GM19238 (cell line): ENCODE results near the gene IL17RB.

Source experiments
- DNase-seq: peaks from one replicate; pipeline ENCODE4 v3.0.0; 2011; ENCODE audit warnings: low spot score; ENCODE audit not compliant: insufficient read length

Gene IL17RB

DNA sequence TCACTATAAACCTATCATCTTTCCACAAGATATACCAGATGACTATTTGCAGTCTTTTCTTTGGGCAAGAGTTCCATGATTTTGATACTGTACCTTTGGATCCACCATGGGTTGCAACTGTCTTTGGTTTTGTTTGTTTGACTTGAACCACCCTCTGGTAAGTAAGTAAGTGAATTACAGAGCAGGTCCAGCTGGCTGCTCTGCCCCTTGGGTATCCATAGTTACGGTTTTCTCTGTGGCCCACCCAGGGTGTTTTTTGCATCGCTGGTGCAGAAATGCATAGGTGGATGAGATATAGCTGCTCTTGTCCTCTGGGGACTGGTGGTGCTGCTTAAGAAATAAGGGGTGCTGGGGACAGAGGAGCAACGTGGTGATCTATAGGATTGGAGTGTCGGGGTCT lies 33.9 kb upstream of the IL17RB start:
- DNase-seq = no peak

DNA sequence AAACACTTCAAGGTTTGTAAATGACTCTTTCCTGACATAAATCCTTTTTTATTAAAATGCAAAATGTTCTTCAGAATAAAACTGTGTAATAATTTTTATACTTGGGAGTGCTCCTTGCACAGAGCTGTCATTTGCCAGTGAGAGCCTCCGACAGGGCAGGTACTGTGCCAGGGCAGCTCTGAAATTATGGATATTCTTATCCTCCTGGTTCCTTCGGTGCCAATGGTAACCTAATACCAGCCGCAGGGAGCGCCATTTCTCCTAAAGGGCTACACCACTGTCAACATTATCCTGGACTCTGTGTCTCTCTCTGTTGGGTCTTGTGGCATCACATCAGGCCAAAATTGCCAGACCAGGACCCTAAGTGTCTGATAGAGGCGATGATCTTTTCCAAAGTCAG lies 33.1 kb upstream of the IL17RB start:
- DNase-seq = no peak

DNA sequence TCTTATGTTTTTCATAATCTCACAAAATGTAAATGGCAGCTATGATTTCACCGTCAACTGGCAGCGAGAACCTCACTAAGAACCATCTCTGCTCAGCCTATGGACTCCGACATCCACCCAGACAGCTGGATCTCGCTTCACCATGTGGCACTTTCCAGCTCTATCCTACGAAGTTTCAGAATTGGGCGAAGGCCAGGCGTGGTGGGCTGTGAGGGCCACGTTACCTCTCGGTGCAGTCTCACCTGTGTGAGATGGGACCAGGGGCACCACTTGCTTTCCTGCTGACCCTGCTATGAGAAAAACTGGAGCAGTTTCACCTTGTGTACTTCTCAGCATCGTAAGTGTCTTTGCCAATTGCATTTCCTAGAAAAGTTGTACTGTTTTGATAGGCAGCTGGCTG lies 32.5 kb upstream of the IL17RB start:
- DNase-seq = no peak

DNA sequence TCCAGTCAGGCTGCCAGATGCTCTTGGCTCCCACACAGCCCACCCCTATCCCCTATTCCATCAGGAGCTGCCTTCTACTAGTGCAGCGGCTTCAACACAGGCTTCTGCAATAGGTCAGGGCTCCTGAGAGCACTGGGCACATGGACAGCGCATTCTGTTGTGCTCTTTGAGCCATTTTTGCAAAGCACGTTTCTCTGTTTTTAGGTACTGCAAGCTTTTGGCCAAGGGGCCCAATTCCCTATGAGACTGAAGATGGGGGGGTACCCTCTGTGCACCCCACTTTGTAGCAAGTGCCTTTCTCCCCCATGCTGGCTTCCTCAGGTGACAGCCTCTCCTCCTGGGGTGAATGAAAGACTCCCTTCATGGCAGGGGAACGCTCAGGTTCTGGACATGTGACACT lies 31.3 kb upstream of the IL17RB start:
- no peak for DNase-seq

DNA sequence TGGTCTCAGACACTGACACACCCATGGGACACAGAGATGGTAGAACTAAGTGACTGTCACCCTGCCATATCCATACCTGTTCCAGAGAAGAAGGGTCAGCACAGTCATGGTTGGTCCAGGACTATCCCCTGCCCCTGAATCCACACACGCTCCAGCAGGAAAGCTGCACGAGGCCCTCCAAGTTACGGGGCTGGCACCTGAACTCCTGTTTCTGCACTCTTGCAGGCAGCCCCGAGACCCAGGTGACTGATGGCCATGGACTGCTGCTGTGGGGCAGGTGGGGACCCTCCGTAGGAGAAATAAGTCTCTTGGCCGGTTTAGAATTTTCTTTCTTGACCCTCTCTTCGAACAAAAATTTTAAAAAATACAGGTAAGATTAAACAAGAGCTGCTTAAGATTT lies 30.7 kb upstream of the IL17RB start:
- no peak for DNase-seq

DNA sequence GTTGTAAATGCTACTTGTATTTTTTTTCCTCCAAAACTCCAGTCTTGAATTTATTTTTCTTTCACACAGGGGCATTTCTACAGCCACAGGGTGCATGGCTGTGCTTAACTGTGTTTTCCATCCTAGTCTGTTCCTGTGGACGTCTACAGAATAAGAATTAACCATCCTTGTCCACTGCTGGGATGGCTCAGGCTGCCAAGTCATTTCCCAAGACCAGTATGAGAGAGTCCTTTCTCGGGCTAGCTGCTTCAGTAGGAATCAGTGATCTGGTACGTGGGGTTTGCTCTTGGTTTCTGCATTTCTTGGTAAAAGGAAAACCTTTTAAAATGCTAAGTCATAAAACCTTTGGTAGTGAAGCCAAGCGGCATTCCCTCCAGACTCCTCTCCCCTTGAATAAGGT lies 29.9 kb upstream of the IL17RB start:
- no peak for DNase-seq

DNA sequence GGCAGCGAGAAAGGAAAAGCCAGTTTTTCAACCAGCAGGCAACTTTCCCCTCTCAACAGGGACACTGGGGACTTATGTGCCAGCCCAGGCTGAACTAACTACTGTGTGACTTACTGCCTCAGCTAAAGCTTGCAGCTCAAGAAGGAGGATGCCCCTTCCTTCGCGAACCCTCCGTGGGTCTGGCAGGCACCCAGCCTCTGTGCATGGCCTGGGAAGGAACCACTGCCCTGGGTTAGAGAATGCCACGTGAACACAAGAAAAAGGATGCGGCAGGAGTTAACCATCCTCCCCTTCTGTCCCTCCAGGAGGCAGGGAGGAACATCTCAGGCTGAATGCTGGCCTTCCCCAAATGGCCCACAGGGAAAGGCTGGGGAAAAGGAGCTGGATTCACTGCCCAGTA lies 29.2 kb upstream of the IL17RB start:
- DNase-seq = no peak

DNA sequence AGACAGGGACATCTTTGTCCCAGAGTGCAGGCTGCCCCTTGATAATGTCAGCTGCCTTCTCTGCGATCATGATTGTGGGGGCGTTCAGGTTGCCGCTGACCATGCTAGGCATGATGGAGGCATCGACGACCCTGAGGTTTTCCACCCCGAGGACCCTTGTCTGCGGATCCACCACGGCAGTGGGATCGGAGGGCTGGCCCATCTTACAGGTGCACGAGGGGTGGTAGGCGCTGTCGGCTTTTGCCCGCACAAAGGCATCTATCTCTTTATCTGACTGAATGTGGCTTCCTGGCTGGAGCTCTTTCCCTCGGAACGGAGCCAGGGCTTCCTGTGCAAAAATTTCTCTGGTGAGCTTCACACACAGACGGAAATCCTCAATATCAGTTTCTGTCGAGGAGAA lies 28.6 kb upstream of the IL17RB start:
- DNase-seq = no peak

DNA sequence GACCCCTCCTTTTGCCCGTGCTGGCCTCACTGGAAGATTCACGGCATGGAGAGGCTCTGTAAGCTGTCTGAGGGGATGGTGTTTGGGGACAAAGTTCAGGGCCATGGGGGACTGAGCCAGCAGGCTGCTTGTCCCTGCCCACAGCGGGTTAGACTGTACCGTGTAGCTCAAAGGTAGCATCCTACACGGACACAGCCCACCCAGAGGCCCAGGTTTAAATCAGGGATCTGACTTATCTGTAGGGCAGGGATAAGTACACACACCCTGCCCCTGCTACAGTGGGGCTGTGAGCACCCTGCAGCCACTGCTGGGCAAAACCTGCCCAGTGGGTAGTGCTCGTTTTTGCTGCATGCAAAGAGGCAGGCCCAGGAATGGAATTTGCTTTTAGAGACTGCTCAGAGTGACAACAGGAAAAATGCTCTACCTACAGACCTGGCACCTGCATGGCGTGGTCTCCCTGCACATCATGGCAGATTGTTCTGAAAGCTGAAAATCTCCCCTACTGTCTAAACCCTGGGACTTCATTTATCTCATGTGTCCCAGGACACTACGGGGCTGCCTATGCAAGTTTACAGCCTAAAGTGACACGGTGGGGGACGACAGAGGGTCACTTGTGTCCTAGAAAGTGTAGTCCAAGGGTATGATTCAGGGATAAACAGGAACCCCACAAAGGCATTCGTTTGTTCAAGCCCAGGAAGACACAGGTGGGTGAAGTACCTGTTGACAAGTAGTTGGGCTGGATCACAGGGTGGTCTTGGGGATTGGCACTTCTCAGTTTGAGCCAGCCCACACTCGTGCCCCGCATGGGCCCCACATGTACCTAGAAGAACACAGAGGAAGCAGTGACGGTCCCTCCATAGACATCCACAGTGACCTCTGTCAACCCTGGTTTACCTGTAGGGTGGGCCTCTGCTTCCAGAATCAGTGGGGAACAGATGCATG lies 27.9 kb upstream of the IL17RB start:
- DNase-seq = no peak

DNA sequence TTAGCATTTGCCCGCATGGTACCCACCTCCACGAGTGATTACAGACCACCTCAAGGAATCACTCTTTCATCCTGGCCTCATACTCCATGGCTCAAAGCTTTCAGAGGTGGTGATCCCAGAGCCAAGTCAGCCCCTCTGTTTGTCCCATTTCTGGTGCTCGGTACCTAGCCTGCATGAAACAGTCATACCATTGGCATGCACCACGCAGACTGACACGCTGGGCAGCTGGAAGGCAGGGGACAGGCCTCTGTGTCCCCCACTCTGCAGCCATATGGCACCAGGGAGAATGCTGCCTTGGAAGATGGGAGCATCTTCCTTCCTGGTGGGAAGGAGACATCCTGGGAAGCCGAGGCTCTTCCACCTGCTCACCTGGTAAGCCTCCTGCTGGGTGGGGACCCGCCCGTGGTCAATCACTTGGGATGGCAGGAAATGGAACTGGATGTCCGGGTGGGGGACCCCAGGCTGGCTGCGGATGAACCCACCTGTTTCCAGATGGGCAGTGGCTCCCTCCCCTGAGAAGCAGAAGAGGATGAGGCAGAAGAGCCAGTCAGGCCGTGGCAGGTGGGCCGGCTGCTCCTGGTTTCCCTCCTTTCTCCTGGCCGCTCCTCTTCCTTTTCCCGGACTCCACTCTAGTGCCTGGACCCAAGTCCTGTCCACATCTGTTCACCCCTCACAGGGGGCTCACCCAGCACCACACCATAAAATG lies 27.1 kb upstream of the IL17RB start:
- DNase-seq = no peak

DNA sequence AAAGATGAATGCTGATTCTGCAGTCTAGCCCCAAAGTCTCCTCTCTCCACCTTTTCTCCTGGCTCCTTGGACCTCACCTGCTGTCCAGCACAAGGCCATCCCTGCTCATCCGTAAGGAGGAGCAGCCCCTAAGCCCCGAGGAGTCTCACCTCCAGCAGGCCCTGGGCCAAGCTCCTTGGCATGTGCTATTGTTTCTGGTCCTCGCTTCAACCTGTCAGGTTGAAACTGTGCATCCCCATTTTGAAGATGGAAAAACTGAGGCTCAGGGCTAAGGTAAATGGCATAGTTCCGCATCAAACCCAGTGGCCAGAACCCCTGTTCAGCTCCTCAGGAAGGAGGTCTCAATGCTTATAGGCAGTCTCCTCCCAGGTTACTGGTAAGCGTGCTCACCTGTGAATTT lies 26.3 kb upstream of the IL17RB start:
- DNase-seq = no peak

DNA sequence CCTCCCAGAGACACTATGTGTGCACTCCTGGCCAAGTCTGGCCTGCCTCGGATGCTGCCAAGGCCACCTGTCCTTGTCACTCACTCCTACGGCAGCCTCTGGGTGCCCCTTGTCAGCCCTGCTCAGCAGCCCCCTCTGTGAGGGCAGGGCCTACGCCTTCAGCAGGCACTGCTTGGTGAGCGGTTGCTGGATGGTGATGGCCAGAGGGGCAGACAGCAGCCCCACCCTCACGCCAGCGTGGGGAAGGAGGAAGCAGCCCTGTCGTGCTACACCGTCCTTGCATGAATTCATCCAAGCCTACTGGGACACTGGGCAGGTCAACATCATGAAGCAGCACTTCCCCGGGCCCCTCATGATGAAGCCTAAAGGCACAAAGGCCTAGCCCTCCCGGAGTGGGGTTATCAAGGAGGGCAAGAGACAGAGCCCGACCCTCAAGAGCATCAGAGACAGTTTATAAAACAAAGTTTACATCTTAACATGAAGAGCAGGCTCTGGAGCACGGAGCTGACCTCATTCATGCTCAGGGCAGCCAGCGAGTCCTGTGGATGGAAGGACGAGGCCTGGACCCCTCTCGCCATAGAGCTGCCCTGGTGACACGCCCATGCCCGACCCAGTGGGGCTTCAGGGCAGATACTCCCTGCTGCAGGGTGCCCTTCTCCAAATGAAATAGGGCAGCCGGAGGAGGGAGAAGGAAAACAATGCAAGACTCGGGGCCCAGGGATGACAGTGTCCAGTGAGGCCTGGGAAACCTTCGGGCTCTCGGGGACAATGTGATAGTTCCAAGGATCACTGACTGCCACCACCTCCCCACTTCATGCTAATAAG lies 25.4 kb upstream of the IL17RB start:
- no peak for DNase-seq

DNA sequence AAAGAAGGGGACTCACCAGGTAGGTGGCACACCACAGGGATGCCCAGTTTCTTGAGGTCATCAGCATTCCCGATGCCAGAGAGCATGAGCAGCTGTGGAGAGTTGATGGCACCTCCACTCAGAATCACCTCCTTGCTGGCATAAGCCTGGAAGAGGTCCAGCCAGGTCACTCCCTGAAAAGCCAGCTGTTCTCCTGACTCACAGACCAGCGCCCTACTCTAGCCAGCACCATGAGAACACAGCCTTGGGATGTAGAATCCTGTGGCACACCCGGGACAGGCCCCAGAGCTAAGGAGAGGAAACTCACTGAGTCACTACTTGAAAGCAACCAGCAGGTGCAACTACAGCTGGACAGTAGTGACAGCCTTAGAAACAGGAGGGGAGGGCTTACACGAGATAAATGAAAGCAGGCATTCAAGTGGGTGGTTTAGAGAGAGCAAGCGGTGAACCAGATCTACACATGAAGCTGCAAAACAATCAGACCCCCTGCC lies 24.7 kb upstream of the IL17RB start:
- DNase-seq = no peak

DNA sequence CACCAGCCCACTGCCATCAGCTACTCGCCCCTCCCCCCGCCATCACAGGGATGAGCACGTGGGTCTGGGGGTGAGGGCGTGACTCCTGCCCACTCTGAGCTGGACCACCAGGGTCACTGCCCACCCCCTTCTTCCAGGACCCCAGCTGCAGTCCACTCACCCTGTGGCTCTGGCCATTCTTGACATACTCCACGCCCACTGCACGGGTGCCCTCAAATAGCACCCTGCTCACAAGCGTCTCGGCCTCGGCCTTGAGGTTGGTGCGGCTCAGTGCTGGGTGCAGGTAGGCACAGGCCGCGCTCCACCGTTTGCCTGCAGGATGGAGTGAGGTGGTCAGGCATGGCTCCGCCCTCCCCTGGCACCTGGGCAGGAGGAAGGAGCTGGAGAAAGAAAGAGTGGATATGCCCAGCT lies 24.0 kb upstream of the IL17RB start:
- DNase-seq = no peak

DNA sequence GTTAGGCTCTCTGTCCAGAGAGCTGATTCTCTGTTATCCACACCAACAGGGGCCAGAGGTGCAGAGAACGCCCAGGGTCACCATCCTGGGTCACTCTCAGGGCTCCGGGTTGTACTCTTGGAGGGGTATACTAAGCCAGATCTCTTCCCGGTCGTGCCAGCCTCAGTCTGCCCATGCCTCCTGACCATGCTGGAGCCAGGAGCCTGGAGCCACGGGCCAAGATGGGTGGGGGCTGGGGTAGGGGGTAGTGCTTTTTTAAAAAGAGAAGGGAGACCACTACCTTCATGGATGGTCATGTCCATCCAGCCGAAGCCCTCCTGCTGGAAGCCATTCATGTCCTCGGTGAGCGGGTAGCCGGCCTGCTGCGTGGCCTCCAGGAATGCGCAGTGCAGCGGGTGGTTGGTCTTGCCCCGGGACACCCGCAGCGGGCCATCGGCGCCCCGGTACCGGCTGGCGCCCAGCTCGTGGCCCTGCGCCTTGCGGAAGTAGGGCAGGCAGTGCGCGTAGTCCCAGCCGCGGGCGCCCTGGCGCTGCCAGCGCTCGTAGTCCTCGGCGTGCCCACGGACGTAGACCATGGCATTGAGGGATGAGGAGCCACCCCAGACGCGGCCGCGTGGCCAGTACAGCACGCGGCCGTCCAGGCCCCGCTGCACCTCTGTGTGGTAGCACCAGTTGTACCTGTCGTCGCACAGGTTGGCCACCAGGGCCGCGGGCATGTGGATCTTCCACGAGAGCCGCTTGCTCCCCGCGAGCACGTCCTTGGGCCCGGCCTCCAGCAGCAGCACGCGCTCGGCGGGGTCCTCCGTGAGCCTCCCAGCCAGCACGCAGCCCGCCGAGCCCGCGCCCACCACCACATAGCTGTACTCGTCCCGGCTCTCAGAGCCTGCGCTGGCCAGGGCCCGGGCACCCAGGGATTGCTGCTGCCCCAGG lies 23.1 kb upstream of the IL17RB start:
- no peak for DNase-seq

DNA sequence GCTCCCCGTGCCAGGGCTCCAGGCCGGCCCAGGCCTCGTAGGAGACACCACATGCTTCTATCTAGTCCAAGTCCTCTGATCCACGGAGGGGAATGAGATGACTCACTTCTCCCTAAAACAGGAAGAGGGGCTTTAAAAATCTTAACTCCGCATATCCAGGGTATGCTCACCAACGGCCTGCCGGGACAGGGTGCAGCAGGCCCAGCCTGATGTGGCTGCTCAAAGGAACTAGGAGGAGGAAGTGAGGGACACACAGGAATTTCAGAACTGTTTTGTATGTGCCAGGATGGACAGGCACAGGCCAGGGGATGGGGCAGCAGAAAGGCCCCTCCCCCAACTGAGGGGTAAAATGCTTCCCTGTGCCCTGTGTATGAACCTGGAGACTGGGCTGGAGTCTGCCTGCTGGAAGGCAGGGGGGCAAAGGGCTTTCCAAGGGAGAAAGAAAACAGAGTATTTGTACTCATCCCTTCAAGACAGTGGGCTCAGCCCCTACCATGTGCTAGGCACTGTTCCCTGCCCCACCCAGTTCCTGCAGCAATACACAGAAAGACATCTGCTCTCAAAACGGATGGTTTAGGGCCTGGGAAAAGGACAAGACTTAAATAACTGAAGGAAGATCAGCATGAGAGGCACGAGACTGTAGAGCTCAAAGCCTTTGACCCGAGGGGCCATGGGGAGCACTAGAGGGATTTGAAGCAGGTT lies 22.3 kb upstream of the IL17RB start:
- DNase-seq = no peak

DNA sequence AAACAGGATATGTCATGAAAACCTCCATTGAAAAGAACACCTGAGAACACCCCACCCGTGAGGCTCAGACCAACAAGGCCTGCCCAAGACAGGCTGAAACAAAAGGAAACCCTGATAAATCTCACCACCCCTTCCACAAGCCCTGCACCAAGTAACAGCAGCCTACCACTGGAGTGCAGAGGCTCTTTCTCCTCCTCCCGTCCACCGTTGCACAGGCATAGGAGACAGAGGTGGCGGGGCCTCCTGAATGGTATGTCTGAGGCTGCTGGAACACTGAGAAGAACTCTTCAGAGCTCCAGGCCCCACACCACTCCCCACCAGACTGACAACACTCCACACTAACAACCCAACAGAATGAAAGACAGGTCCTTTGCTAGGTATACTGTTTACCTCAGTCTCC lies 21.6 kb upstream of the IL17RB start:
- no peak for DNase-seq

DNA sequence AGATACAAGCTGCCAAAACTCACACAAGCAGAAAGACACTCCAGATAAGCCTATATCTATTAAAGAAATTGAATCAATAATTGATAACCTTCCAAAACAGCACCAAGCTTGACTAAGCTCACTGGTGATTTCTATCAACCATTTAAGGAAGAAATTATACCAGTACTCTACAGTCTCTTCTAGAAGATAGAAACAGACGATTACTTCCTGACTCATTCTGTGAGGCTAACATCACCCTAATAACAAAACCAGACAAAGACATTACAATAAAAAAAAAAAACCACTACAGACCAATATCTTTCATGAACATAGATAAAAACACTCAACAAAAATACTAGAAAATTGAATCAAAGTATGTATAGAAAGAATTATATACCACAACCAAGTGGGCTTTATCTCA lies 20.3 kb upstream of the IL17RB start:
- DNase-seq = no peak

DNA sequence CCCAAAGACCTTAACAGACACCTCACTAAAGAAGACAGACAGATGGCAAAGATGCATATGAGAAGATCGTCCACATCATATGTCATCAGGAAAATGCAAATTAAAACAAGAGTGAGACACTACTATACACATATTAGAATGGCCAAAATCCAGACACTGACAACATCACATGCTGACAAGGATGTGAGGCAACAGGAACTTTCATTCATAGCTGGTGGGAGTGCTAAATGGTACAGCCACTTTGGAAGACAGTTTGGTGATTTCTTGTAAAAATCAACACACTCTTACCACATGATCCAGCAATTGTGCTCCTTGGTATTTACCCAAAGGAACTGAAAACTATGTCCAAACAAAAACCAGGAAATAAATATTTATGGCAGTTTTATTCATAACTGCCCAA lies 17.8 kb upstream of the IL17RB start:
- no peak for DNase-seq

DNA sequence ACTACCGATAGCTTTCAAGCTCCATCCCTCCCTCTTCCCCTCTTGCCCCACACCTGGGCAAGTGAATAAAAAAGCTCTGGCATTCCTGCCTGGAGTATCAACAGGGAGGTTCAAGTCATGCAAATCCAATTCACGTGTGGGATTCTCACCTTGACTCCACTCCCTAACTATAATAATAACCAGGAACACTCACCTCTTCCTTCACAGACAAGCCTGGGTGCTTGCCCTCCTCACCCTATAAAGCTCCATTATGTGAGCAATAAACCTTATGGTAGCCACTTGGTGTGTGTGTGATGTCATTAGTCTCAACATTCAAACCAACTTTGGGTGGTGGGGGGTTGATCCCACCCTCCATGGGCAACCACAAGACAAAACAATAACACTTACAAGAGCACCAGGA lies 16.8 kb upstream of the IL17RB start:
- no peak for DNase-seq
